Measurements from ENCODE around the gene CDC14B.

DNA sequence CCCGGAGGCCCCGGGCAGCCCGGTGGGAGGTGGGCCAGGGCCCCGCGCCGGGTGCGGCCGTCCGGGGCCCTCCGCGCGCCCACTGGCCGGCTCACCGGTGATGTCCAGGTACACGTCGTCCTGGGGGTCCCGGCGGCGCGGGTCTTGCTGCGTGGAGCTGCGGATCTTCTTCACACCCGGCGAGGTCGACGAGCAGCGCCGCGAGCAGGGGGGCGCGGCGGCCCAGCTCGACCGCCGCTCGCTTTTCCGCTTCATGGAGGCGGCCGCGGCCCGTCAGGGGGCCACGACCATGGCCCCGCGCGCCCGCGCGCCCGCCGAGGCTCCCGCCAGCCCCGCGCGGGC is 548 bp downstream of the CDC14B start:
- TF ChIP-seq, protein P1, sequence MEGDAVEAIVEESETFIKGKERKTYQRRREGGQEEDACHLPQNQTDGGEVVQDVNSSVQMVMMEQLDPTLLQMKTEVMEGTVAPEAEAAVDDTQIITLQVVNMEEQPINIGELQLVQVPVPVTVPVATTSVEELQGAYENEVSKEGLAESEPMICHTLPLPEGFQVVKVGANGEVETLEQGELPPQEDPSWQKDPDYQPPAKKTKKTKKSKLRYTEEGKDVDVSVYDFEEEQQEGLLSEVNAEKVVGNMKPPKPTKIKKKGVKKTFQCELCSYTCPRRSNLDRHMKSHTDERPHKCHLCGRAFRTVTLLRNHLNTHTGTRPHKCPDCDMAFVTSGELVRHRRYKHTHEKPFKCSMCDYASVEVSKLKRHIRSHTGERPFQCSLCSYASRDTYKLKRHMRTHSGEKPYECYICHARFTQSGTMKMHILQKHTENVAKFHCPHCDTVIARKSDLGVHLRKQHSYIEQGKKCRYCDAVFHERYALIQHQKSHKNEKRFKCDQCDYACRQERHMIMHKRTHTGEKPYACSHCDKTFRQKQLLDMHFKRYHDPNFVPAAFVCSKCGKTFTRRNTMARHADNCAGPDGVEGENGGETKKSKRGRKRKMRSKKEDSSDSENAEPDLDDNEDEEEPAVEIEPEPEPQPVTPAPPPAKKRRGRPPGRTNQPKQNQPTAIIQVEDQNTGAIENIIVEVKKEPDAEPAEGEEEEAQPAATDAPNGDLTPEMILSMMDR (conservative IDR thresholded peaks at IDR 0.05; ENCODE audit: low read depth, low read length): no peak
- TF ChIP-seq EZH2 (IDR thresholded peaks at IDR 0.05; ENCODE audit: low read length, unreplicated experiment) (no peak), EZH2phosphoT487 (IDR thresholded peaks at IDR 0.05; ENCODE audit: borderline replicate concordance, low read length) (no peak)

Data from PC-3 (cell line).